AG08395 (cell line): ENCODE results near the gene TMEM163.

Source experiments
- DNase-seq: peaks from one replicate; pipeline ENCODE4 v3.0.0; 2012; ENCODE audit warnings: mixed read lengths, low spot score

Gene TMEM163

DNA sequence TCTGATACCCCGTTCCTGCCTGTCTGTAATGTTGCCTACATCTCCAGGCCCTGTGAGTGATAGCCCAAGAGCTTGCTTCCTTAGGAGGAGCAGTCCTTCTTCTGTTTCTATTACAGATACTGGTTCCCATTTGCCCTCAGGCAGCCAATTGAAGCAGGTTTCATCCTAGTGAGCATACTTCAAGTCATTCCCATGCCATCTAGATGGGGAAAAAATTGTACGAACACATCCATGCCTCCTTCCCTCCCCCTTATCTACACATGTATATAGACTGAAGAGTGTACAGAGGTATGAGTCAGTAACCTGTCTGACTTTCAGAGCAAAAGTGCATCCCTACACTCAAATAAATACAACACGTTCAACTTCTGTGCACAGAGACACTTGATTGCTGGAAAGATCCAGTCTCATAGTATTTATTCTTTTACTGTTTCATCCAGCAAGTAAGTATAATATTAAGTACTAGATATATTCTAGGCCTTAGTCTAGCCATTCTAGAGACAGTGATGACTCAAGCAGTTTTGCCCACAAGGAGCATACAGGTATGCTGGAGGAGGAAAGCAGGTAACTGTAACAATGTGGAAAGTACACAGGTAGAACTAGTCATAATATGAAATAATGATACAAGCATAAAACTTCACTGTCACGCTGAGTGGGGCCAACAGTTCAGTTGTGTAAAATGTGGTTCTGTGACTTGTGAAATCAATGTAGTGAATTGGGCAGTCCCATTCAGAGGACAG lies 311.5 kb downstream of the TMEM163 start:
- no peak for DNase-seq

DNA sequence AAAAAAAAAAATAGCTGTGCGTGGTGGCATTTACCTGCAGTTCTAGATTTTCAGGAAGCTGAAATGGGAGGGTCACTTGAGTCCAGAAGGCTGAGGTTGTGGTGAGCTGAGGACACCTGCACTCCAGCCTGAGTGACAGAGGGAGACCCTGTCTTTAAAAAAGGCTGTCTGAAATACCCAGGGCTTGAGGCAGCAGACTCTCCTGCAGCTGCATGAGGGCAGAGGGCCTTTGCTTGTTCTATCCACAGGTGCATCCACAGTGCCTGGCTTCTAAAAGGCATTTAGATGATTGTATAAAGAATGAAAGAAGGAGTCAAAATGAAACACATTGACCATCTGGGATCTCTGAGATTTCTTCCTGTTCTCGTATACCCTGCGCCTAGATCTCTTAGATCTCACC lies 312.1 kb downstream of the TMEM163 start:
- no peak for DNase-seq

GRCh38 chr2:134406311-134406710 lies 312.5 kb downstream of the TMEM163 start:
- DNase-seq, result no peak
